ENCODE measurements around the gene ITLN1.
"Not testable (repeated sequence)": the region's sequence is repeated elsewhere in the genome, so short reads cannot be mapped to it uniquely, and the experiment has no call there.

Gene ITLN1

DNA sequence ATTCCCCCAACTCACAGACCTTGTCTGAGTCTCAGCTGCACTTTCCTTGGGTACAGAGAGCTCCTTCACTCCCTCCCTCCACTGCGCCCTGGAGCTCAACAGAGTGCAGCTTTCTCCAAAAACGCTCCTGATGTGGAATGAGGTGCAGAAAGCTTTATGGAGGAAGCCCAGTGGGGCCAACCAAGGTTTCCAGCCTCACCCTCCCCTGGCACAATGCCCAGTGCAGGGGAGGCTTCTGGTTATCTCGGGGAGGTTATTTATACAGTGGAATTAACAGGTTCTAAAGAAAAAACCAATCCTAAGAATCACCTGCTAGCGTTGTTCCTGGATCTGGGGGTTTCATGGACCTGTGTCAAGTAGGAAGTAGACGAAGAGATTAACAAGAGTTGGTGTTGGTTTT is at the start of gene ITLN1:
Gene ITLN1 (minus strand): TSS at position 139 of the 400 bp plus-strand sequence. CDS start 303 bp downstream, outside the sequence.
- no peak for DNase-seq (ENCODE audit: extremely low read depth, low read depth)

DNA sequence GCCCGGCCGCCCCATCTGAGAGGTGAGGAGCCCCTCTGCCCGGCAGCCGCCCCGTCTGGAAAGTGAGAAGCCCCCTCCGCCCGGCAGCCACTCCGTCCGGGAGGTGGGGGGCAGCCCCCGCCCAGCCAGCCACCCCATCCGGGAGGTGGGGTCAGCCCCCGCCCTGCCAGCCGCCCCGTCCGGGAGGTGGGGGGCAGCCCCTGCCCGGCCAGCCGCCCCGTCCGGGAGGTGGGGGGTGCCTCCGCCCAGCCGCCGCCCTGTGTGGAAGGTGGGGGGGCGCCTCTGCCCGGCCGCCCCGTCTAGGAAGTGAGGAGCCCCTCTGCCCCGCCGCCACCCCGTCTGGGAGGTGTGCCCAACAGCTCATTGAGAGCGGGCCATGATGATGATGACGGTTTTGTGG is 48.3 kb upstream of the ITLN1 start:
- not testable (repeated sequence) for DNase-seq (ENCODE audit: extremely low read depth, low read depth)

More for the DNA sequence above, at the start of gene ITLN1:
- no peak for TF ChIP-seq CTCF (IDR thresholded peaks at IDR 0.05; ENCODE audit: low read depth, low read length)

DNA sequence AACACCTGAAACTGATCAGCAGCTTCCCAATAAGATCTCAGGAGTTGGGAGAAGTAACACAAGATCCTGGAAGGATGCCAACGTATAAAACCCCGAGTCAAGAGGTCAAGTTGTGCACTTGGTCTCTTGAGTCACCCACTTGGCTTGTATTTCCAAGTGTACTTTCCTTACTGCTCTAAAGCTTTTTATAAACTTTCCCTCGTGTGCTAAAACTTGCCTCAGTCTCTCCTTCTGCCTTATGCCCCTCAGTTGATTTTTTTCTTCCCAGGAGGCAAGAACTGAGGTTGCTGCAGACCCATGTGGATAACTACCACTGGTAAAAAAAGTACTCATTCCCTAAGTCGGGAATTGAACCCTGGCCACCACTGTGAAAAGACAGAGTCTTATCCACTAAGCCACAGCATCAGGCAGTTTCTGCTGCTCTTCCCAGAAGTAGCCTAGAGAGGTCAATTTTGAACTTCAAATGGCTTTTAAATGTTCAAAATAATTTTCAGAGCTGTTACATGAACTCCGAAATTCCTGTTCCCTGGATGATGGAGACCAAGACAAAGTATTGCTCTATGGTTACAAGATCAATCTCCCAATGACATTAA is 40.8 kb upstream of the ITLN1 start:
- TF ChIP-seq CTCF (IDR thresholded peaks at IDR 0.05; ENCODE audit: low read depth, low read length) = no peak
- DNase-seq (ENCODE audit: extremely low read depth, low read depth) = no peak

GRCh38 chr1:160924791-160925651 is 40.0 kb upstream of the ITLN1 start:
- no peak for DNase-seq (ENCODE audit: extremely low read depth, low read depth)
- no peak for TF ChIP-seq CTCF (IDR thresholded peaks at IDR 0.05; ENCODE audit: low read depth, low read length)

- TF ChIP-seq CTCF (IDR thresholded peaks at IDR 0.05; ENCODE audit: low read depth, low read length) = no peak
- no peak for DNase-seq (ENCODE audit: extremely low read depth, low read depth)
Observed at GRCh38 chr1:160916666-160917065, 31.7 kb upstream of the ITLN1 start.

DNA sequence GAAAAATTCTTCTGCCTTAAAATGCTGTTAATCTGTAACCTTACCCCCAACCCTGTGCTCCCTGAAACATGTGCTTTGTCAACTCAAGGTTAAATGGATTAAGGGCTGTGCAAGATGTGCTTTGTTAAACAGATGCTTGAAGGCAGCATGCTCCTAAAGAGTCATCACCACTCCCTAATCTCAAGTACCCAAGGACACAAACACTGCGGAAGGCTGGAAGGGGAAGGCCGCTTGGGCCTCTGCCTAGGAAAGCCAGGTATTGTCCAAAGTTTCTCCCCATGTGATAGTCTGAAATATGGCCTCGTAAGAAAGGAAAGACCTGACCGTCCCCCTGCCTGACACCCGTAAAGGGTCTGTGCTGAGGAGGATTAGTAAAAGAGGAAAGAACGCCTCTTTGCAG is 28.2 kb upstream of the ITLN1 start:
- DNase-seq (ENCODE audit: extremely low read depth, low read depth) = not testable (repeated sequence)

- TF ChIP-seq CTCF (IDR thresholded peaks at IDR 0.05; ENCODE audit: low read depth, low read length) = no peak
- DNase-seq (ENCODE audit: extremely low read depth, low read depth) = no peak
Observed at GRCh38 chr1:160911925-160912324, 26.9 kb upstream of the ITLN1 start.

GRCh38 chr1:160911441-160911840 is 26.5 kb upstream of the ITLN1 start:
- TF ChIP-seq CTCF (IDR thresholded peaks at IDR 0.05; ENCODE audit: low read depth, low read length) = no peak

More at GRCh38 chr1:160911441-160911840, 26.5 kb upstream of the ITLN1 start:
- DNase-seq (ENCODE audit: extremely low read depth, low read depth) = no peak
